ENCODE data around the gene SLC35G3. TPM values are rescaled to one million over a fixed set of nuclear protein-coding genes. Genes with fewer than 3 reads are reported as not detected.

SLC35G3 gene
- total and polyA plus RNA-seq, 10 of the 15 experiments (the other 5 are each of a cell fraction or from before 2014, with no cell fraction given): not detected

DNA sequence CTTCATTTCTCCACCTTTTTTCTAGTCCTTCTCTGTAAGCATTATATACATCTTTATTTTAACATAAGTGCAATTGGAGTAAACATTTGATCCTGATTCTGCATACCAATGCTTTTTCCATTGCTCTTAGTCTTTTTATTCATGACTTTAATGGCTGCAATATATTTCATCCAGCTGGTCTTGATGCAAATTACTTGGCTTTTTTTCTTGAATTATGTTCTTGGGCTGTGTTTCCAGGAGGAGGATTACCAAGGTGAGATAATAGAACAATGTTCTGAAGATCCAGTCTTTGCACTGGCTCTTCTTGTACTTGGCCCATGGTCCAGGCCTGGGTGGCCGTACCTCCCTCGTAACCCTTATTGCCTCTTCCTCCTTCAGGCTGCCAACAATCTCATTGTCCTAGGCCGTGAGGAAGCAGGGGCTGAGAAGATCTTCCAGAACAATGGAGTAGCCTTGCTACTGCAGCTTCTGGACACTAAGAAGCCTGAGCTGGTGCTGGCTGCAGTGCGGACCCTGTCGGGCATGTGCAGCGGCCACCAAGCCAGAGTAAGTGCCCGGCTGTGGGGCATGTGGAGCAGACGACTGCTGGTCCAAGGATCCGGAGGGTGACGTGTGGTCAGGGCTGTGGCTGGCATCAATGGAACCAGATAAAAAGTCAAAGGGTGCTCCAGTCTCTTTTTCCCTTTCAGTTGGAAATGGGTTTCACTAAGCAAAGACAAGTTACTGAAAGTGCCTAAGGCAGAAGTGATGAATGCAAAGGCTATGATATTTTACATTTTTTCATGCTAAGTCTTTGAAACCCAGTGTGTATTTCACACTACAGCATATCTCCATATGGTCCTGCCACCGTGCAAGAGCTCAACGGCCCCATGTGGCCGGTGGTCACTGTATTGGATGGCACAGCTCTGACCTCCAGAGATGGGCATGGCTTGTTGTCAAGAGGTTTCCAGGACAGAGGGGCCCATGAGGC is 39.7 kb downstream of the SLC35G3 start (continued):
- TF ChIP-seq ATF7 (IDR thresholded peaks at IDR 0.05; ENCODE audit: low read depth) (no peak), POLR2AphosphoS5 (IDR thresholded peaks at IDR 0.05; ENCODE audit: low read length) (no peak), EED (IDR thresholded peaks at IDR 0.05; ENCODE audit: low read depth) (no peak), GABPA (IDR thresholded peaks at IDR 0.05; ENCODE audit: low read depth) (no peak), ATF2 (IDR thresholded peaks at IDR 0.05; ENCODE audit: low read length) (no peak)

DNA sequence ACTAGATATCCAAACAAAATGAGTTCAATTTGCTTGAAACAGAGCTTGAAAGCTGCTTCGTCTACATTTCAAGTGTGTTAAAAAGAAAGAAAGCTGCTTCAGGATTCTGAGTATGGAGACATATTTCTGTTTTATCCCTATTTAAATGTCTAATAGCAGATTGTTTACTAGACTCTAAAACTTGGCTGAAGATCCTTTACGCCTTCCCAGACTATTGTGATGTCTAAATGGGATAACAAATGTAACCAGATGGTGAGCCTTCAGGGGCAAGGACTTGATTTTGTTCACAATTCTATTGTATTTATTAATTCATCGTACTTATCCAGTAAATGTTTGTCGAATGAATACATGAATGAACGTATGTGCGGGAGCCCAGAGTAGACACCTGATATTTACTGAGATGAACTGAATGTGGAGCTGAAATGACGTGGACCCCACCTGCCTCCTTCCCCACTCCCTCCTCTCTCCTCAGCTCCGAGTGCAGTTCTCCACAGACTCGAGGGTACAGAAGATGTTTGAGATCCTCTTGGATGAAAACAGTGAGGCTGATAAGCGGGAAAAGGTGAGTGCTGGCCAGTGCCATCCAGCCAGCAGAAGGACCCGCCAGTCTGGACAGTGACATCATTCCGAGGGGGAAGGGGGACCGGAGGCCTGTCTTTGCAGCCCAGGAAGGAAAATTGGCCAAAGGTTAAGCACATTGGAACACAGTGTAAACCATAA is 41.6 kb downstream of the SLC35G3 start:
- Histone ChIP-seq H4K20me1 (ENCODE audit: control insufficient read depth, insufficient read depth) (no peaks in the 10 kb centered on the region), H3K36me3 (ENCODE audit: control insufficient read depth in 2 of 2, insufficient read depth in 2 of 2, low read length in 1 of 2) (no peaks in the 10 kb centered on the region), H3K4me2 (ENCODE audit: control insufficient read depth, insufficient read depth) (no peak overlapping the region), H3K4me1 (ENCODE audit: control insufficient read depth, insufficient read depth, low read length) (no peaks in the 10 kb centered on the region), H3K9me3 (replicated peaks; ENCODE audit: control insufficient read depth, insufficient read depth, low read length) (no peaks in the 10 kb centered on the region), H3K79me2 (ENCODE audit: control insufficient read depth, insufficient read depth, low read length) (no peaks in the 10 kb centered on the region), H3K27me3 (replicated peaks in 1 of 2; ENCODE audit: control insufficient read depth in 2 of 2, insufficient read depth in 2 of 2, low read length in 1 of 2) (no peaks in the 10 kb centered on the region), H3K4me3 (no peak overlapping the region), H2AFZ (ENCODE audit: control insufficient read depth, low read depth, low read length) (no peak overlapping the region), H3K9ac (ENCODE audit: control insufficient read depth, insufficient read depth, low read length) (no peak overlapping the region), H3K27ac (ENCODE audit: control insufficient read depth, insufficient read depth) (no peak overlapping the region)
- WGBS (ENCODE audit: insufficient coverage, insufficient replicate concordance, low lambda C conversion rate, missing lambda C conversion rate): 44% methylated on average over 12 of the region's 13 CpGs
- no peak for FAIRE-seq
- TF ChIP-seq RBBP5 (conservative IDR thresholded peaks at IDR 0.05): no peak
- no peak for TF ChIP-seq ETV6 (conservative IDR thresholded peaks at IDR 0.05 in 1 of 2, IDR thresholded peaks at IDR 0.05 in 1 of 2; ENCODE audit: borderline replicate concordance in 1 of 2, low read depth in 1 of 2)
- no peak for TF ChIP-seq E2F8 (IDR thresholded peaks at IDR 0.05; ENCODE audit: low read depth, partially characterized antibody)
- no peak for TF ChIP-seq SUZ12 (IDR thresholded peaks at IDR 0.05; ENCODE audit: unreplicated experiment)
- TF ChIP-seq KDM1A (IDR thresholded peaks at IDR 0.05; ENCODE audit: borderline replicate concordance): no peak
- no peak for TF ChIP-seq ZNF384 (IDR thresholded peaks at IDR 0.05; ENCODE audit: borderline replicate concordance, low read depth, low read length)
- no peak for TF ChIP-seq SMAD5 (IDR thresholded peaks at IDR 0.05; ENCODE audit: low read depth)
- in situ Hi-C loops (cut with MboI): no loop called here
- RAD21 ChIA-PET (ENCODE audit: unreplicated experiment): no interaction called here
- DNase-seq (ENCODE audit: low read depth, low spot score): no peak
- POLR2A ChIA-PET: no interaction called here
- BruUV-seq (replicated peaks): no TSS peak
- CTCF ChIA-PET: interaction anchor here (1.0 kb wide), 2 partner anchors 32 to 667 kb away, joined by 3 read pairs; no protein-coding TSS in a partner anchor
- intact Hi-C loops (cut with micrococcal nuclease; ENCODE audit: unreplicated experiment): no loop called here
- no peak for ATAC-seq
- SMC1A ChIA-PET (ENCODE audit: uncharacterized antibody, unreplicated experiment): no interaction called here

All from GM12878 (cell line).